IMR-90 (cell line): ENCODE results near the gene MGST2. TPM values are rescaled to one million over a fixed set of nuclear protein-coding genes. Genes with fewer than 3 reads are reported as not detected.

ENCODE experiments used
- ATAC-seq: fragments of 200-7000 bp; cut with Tn5 transposase; 2 replicates; pipeline ENCODE4 v1.9.1; 2020; ENCODE audit warnings: low read depth, mild to moderate bottlenecking, moderate library complexity
- BruUV-seq: library from RNA; stranded (reverse); fragments of 400-500 nt; replicated peaks from 2 replicates; lab custom pipeline; 2021; lab: Mats Ljungman, UMichigan
- CTCF ChIA-PET: fragments of 300-600 bp; formaldehyde crosslinking; extraction: SDS; loops from one replicate; lab custom pipeline; 2021; ENCODE audit warnings: antibody characterized with exemption; lab: Yijun Ruan, JAX
- POLR2A ChIA-PET: fragments of 300-600 bp; sonication (Branson Sonifier 250); formaldehyde crosslinking; loops from one replicate; lab custom pipeline; 2022; ENCODE audit warnings: antibody characterized with exemption; ENCODE audit not compliant: unreplicated experiment; lab: Charles Lee
- DNase-seq: peaks from one replicate; pipeline ENCODE4 v3.0.0; 2013
- H2AFZ ChIP-seq: replicated peaks from 2 replicates; pipeline ENCODE3; 2013; ENCODE audit warnings: low read length, mild to moderate bottlenecking; ENCODE audit not compliant: poor library complexity
- H2AK5ac ChIP-seq: 2 replicates; pipeline ENCODE4 v1.6.1; 2013; ENCODE audit warnings: low read depth, low read length, inconsistent platforms
- H2AK9ac ChIP-seq: replicated peaks from 2 replicates; pipeline ENCODE3; 2013; ENCODE audit warnings: mild to moderate bottlenecking, low read depth, low read length, moderate library complexity; ENCODE audit not compliant: poor library complexity
- H2BK120ac ChIP-seq: 2 replicates; pipeline ENCODE4 v1.6.1; 2013; ENCODE audit warnings: low read depth, low read length, inconsistent platforms
- H2BK15ac ChIP-seq: 3 replicates; pipeline ENCODE4 v1.6.1; 2013; ENCODE audit warnings: low read depth, low read length, inconsistent platforms
- H2BK20ac ChIP-seq: 2 replicates; pipeline ENCODE4 v1.6.1; 2013; ENCODE audit warnings: low read depth, mild to moderate bottlenecking, inconsistent platforms, low read length, moderate library complexity
- H2BK5ac ChIP-seq: 2 replicates; pipeline ENCODE4 v1.6.1; 2013; ENCODE audit warnings: mild to moderate bottlenecking, low read depth, low read length, inconsistent platforms; ENCODE audit not compliant: poor library complexity, severe bottlenecking
- H3K14ac ChIP-seq: replicated peaks from 2 replicates; pipeline ENCODE4 v1.6.1; 2013; ENCODE audit warnings: low read depth, low read length, inconsistent platforms
- H3K18ac ChIP-seq: 2 replicates; pipeline ENCODE4 v1.6.1; 2013; ENCODE audit warnings: low read depth, low read length, control low read depth
- H3K23ac ChIP-seq: 2 replicates; pipeline ENCODE4 v1.6.1; 2013; ENCODE audit warnings: low read depth, low read length, inconsistent platforms
- H3K27ac ChIP-seq: 2 replicates; pipeline ENCODE4 v1.5.1; 2013; ENCODE audit warnings: mild to moderate bottlenecking, control low read depth, low read length; ENCODE audit not compliant: insufficient read depth
- H3K27me3 ChIP-seq: 2 replicates; pipeline ENCODE4 v1.6.1; 2013; ENCODE audit warnings: low read length; ENCODE audit not compliant: control insufficient read depth, insufficient read depth
- H3K36me3 ChIP-seq: 2 replicates; pipeline ENCODE4 v1.6.1; 2013; ENCODE audit warnings: low read length, mixed read lengths; ENCODE audit not compliant: control insufficient read depth, insufficient read depth
- H3K4ac ChIP-seq: 2 replicates; pipeline ENCODE4 v1.6.1; 2013; ENCODE audit warnings: low read depth, low read length, inconsistent platforms
- H3K4me1 ChIP-seq: 2 replicates; pipeline ENCODE4 v1.6.1; 2013; ENCODE audit warnings: low read length, mixed read lengths; ENCODE audit not compliant: control insufficient read depth, insufficient read depth
- H3K4me2 ChIP-seq: 2 replicates; pipeline ENCODE4 v1.6.1; 2013; ENCODE audit warnings: low read depth, mild to moderate bottlenecking, control low read depth, low read length, moderate library complexity
- H3K4me3 ChIP-seq: 2 replicates; pipeline ENCODE4 v1.5.1; 2013; ENCODE audit warnings: low read depth, mild to moderate bottlenecking, control low read depth, low read length, moderate library complexity; ENCODE audit not compliant: insufficient read depth
- H3K56ac ChIP-seq: 2 replicates; pipeline ENCODE4 v1.6.1; 2013; ENCODE audit warnings: low read length, inconsistent platforms; ENCODE audit not compliant: insufficient read depth; ENCODE audit errors: extremely low read depth
- H3K79me1 ChIP-seq, 2 experiments: 2 replicates each; pipeline ENCODE4 v1.6.1; 2013; ENCODE audit warnings: low read length in 2 of 2, inconsistent platforms in 1 of 2, low read depth in 1 of 2
- H3K9ac ChIP-seq: 2 replicates; pipeline ENCODE4 v1.6.1; 2013; ENCODE audit warnings: low read depth, low read length, control low read depth
- H3K9me1 ChIP-seq: 2 replicates; pipeline ENCODE4 v1.6.1; 2013; ENCODE audit warnings: low read length, inconsistent platforms; ENCODE audit not compliant: insufficient read depth
- H3K9me3 ChIP-seq: 2 replicates; pipeline ENCODE4 v1.6.1; 2013; ENCODE audit warnings: low read length; ENCODE audit not compliant: control insufficient read depth, insufficient read depth
- H4K20me1 ChIP-seq: 2 replicates; pipeline ENCODE4 v1.6.1; 2013; ENCODE audit warnings: low read length, inconsistent platforms; ENCODE audit not compliant: insufficient read depth
- H4K5ac ChIP-seq: 2 replicates; pipeline ENCODE4 v1.6.1; 2013; ENCODE audit warnings: mild to moderate bottlenecking, low read depth, low read length, control low read depth
- H4K8ac ChIP-seq, 2 experiments: 2 replicates each; pipeline ENCODE4 v1.6.1; 2013; ENCODE audit warnings: low read depth in 2 of 2, low read length in 2 of 2, control low read depth in 1 of 2, inconsistent platforms in 1 of 2
- H4K91ac ChIP-seq: 2 replicates; pipeline ENCODE4 v1.6.1; 2013; ENCODE audit warnings: low read depth, low read length, inconsistent platforms; ENCODE audit not compliant: insufficient read depth
- BHLHE40 ChIP-seq: fragments of 150-350 bp; IDR thresholded peaks from 2 replicates; pipeline ENCODE4 v1.6.1; 2016; ENCODE audit warnings: mild to moderate bottlenecking, low read depth, low read length
- CEBPB ChIP-seq: IDR thresholded peaks from 2 replicates; pipeline ENCODE4 v1.6.1; 2012; ENCODE audit warnings: low read depth, low read length, improper control_type of control experiment
- CHD1 ChIP-seq: IDR thresholded peaks from 2 replicates; pipeline ENCODE4 v1.6.1; 2012; ENCODE audit warnings: low read depth, low read length, improper control_type of control experiment
- CTCF ChIP-seq: conservative IDR thresholded peaks from 2 replicates; pipeline ENCODE4 v1.5.1; 2012; ENCODE audit warnings: mild to moderate bottlenecking, low read depth, low read length, improper control_type of control experiment
- FOS ChIP-seq: fragments of 150-350 bp; IDR thresholded peaks from 2 replicates; pipeline ENCODE4 v1.6.1; 2016; ENCODE audit warnings: low read depth, low read length
- MAFK ChIP-seq: IDR thresholded peaks from 2 replicates; pipeline ENCODE4 v1.6.1; 2012; ENCODE audit warnings: low read depth, low read length, improper control_type of control experiment
- MAZ ChIP-seq: IDR thresholded peaks from 2 replicates; pipeline ENCODE4 v1.6.1; 2012; ENCODE audit warnings: low read depth, mild to moderate bottlenecking, low read length, improper control_type of control experiment, moderate library complexity, borderline replicate concordance
- MXI1 ChIP-seq: IDR thresholded peaks from 2 replicates; pipeline ENCODE4 v1.6.1; 2012; ENCODE audit warnings: low read depth, mild to moderate bottlenecking, low read length, moderate library complexity, borderline replicate concordance
- NFE2L2 ChIP-seq: fragments of 150-350 bp; IDR thresholded peaks from 2 replicates; pipeline ENCODE4 v1.6.1; 2016; ENCODE audit warnings: low read depth, mild to moderate bottlenecking, low read length
- POLR2A ChIP-seq: IDR thresholded peaks from 2 replicates; pipeline ENCODE4 v1.6.1; 2012; ENCODE audit warnings: mild to moderate bottlenecking, low read depth, low read length
- RCOR1 ChIP-seq: IDR thresholded peaks from 2 replicates; pipeline ENCODE4 v1.6.1; 2012; ENCODE audit warnings: mild to moderate bottlenecking, low read length, improper control_type of control experiment; ENCODE audit not compliant: insufficient replicate concordance
- RFX5 ChIP-seq: IDR thresholded peaks from 2 replicates; pipeline ENCODE4 v1.8.0; 2012; ENCODE audit warnings: low read depth, mild to moderate bottlenecking, low read length, moderate library complexity
- WGBS, 2 experiments: methylation state at CpG; one replicate each; pipeline versions ENCODE4 v1.1.5 to v1.1.7; 2013; ENCODE audit warnings: missing lambda C conversion rate in 2 of 2; ENCODE audit not compliant: insufficient read length in 1 of 2; ENCODE audit errors: extremely low coverage in 2 of 2; 5-methylcytosine and 5-hydroxymethylcytosine counted together
- dilution Hi-C: fragments of 300-500 bp; cut with HindIII; formaldehyde crosslinking; loops from one replicate; pipeline ENCODE4 v1.14.3; 2018; ENCODE audit warnings: low sequenced_read_pairs; ENCODE audit not compliant: unreplicated experiment
- in situ Hi-C: fragments of 300-500 bp; cut with MboI; formaldehyde crosslinking; loops from 3 replicates; pipeline ENCODE4 v1.14.3; 2019; ENCODE audit warnings: low sequenced_read_pairs, inconsistent platforms, mixed read lengths
- intact Hi-C: fragments of 100-400 bp; cut with micrococcal nuclease; formaldehyde crosslinking; loops from 2 replicates; pipeline ENCODE4 v1.10.0; 2022
- polyA plus RNA-seq, 3 experiments: library from polyadenylated mRNA; depleted of rRNA; stranded (reverse); fragments of >200 nt; gene quantifications; 2 replicates each; pipeline ENCODE4 v1.2.3, GENCODE V29; 2012; ENCODE audit warnings: low replicate concordance in 1 of 3
- total RNA-seq: library from RNA; depleted of rRNA; stranded (reverse); fragments of >200 nt; gene quantifications from 2 replicates; pipeline ENCODE4 v1.2.3, GENCODE V29; 2012
- TF ChIP-seq, protein P1 (sequence below): fragments of 150-350 bp; IDR thresholded peaks from 2 replicates; pipeline ENCODE4 v1.6.1; 2017; ENCODE audit warnings: mild to moderate bottlenecking, antibody characterized with exemption, low read length, low read depth

MGST2 gene
- total and polyA plus RNA-seq, 2 of the 4 experiments (the other 2 are of a cell fraction): 4.8 to 10.5 TPM

DNA sequence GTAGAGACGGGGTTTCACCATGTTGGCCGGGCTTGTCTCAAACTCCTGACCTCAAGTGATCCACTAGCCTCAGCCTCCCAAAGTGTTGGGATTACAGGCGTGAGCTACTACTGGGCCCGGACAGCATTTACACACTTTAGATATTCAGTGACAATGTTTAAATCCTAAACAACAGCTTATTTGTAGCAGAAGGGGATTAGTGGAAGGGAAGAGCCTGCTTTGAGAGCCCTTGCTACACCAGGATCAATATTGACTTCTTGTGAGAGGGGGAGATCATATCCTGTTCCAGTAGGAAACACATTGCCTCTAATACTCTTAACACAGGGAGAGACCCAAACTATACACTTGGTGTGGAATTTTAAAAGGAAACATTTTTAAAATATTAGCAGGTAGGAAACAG, 7.1 kb downstream of the MGST2 start:
- Histone ChIP-seq H3K4me3 (no peak overlapping the region), H3K9me1 (no peaks in the 10 kb centered on the region), H3K23ac (no peak overlapping the region), H3K36me3 (no peaks in the 10 kb centered on the region), H3K9ac (no peak overlapping the region), H3K9me3 (no peaks in the 10 kb centered on the region), H4K8ac (no peak overlapping the region), H3K14ac (no peak overlapping the region), H4K5ac (no peak overlapping the region), H3K4me2 (no peak overlapping the region), H3K27me3 (no peaks in the 10 kb centered on the region), H4K20me1 (no peaks in the 10 kb centered on the region), H2BK15ac (no peak overlapping the region), H3K79me1 (no peaks in the 10 kb centered on the region), H3K27ac (no peak overlapping the region), H2AFZ (no peak overlapping the region), H2AK9ac (no peak overlapping the region), H2BK120ac (no peak overlapping the region), H3K4me1 (no peaks in the 10 kb centered on the region), H4K91ac (no peak overlapping the region), H3K56ac (no peak overlapping the region), H2AK5ac (no peak overlapping the region), H2BK5ac (no peak overlapping the region), H2BK20ac (no peak overlapping the region), H3K4ac (no peak overlapping the region), H3K18ac (no peak overlapping the region)
- WGBS, 2 experiments: no CpG with 5 or more reads among the region's 4 CpGs
- DNase-seq (no peak), ATAC-seq (no peak)
- POLR2A ChIA-PET: no interaction called here
- intact Hi-C loops (no loop called here), in situ Hi-C loops (no loop called here), dilution Hi-C loops (no loop called here)
- CTCF ChIA-PET: no interaction called here
- TF ChIP-seq CEBPB: no peak
- TF ChIP-seq MAFK: no peak
- TF ChIP-seq NFE2L2: no peak
- TF ChIP-seq, protein P1, sequence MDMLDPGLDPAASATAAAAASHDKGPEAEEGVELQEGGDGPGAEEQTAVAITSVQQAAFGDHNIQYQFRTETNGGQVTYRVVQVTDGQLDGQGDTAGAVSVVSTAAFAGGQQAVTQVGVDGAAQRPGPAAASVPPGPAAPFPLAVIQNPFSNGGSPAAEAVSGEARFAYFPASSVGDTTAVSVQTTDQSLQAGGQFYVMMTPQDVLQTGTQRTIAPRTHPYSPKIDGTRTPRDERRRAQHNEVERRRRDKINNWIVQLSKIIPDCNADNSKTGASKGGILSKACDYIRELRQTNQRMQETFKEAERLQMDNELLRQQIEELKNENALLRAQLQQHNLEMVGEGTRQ: no peak
- no peak for TF ChIP-seq CTCF
- no peak for TF ChIP-seq RCOR1
- no peak for TF ChIP-seq BHLHE40
- TF ChIP-seq MAZ: no peak
- TF ChIP-seq RFX5: no peak
- TF ChIP-seq CHD1: no peak
- no peak for TF ChIP-seq POLR2A
- TF ChIP-seq FOS: no peak
- no peak for TF ChIP-seq MXI1
- no TSS peak for BruUV-seq
